GM18526 (cell line): Measurements from ENCODE around the gene PIP5K1B.

ENCODE experiments used
- POLR2A ChIP-seq: IDR thresholded peaks from 3 replicates; pipeline ENCODE4 v1.6.1; 2011; ENCODE audit not compliant: insufficient read length; ENCODE audit errors: extremely low read depth

PIP5K1B gene

DNA sequence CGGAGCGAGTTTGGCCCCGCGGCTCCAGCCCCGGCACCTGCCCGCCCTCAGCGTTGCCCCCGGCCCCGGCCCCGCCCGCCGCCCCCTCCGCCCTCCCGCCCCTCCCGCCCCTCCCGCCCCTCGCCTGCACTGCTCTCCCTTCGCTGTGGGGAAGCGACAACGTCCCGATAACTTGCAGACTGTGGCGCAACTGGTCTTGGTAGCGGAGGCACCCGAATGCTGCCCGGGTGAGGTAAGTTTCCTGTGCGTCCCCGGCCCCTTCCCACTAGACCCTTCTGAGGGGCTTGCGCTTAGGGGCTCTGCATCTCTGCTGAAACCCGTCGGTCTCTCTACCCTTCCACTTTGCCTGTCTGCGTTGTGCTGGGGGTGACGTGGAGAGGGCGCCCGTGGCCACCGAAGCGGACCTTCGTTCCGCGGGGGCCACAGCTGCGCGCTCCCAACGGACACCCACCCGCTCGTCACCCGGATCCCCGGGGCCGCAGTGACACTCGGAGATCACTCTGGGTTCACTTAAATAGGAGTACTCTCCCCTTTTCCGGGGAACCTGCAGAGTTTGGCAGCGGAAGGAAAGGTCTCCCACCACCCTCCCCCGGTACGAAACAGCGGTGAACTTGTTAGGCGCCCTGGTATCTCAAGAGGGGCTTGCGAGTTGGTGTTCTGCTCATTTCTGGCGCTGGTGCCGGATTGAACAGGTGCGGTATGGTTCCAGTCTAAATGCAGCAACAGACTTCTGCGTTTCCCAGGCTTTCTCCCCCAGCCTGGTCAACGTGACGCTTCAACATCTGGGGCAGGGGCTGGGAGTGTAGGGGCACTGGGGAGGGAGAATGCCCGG lies 707 bp downstream of the PIP5K1B start:
- no peak for TF ChIP-seq POLR2A

DNA sequence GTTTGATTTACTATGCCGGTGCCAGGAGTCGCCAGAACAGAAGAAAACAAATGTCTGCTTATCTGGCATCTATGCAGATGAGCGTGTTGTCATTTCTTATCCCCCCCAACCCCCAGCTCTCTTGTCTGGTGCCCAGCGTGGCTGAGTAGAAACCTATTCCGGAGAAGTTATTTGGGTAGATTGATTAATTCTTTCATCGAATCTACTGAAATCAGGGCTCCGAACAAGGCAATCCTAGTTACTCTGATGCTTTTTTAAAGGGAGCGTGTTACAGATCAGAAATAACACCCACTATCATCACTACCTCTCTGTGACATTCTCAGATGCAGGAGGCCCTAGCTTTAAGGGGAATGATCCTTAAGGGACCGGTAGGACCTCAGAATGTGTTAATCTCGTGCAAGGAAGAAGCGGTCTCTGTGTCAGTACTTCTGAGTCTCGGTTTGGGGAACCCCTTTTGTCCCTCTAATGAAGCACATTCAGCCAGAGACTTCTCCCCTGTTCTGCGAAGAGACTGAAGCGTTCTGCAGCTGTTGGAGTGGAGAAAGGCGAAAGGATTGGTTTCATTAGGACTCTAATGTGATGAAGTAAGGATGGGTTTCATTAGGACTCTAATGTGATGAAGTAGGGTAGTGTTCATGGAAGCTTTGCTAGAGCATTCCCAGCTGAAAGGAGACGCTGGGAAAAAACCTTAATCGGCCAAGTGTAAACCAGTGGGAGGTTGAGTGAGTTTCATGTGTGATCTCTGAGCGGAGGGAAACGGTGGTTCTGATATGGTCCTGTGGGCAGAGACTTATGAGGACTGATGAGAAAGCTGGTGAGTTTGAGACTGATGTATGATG lies 1.5 kb downstream of the PIP5K1B start:
- no peak for TF ChIP-seq POLR2A

DNA sequence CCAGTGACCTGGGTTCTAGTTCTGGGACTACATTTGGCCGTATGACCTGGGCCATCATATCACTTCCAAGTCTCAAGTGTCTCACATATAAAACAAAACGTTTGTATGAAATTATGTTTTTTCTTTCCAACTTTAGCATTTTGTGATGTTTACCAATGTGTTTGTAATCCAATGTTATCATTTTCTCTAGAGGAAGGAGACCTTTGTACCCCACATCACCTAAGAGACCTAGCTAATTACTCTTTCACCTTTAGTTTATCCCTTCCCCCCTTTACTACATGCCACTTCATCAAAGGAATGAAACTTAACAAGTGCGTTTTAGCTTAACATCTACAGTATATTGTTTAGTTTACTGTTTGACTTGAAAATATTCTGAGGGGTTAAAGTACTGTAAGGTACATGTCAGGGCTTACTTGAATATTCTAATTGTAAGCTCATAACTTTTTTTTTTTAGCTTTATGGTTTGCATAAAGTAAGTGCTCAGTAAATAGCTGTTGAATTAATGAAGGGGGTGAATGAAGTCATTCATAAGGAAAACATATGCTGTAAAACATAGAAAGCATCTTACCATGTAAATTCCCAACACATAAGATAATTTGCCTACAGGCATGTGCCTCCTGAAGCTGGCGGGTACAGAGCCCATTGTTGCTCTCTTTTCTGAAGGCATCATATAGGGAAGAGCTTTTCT lies 2.9 kb downstream of the PIP5K1B start:
- TF ChIP-seq POLR2A, result no peak

DNA sequence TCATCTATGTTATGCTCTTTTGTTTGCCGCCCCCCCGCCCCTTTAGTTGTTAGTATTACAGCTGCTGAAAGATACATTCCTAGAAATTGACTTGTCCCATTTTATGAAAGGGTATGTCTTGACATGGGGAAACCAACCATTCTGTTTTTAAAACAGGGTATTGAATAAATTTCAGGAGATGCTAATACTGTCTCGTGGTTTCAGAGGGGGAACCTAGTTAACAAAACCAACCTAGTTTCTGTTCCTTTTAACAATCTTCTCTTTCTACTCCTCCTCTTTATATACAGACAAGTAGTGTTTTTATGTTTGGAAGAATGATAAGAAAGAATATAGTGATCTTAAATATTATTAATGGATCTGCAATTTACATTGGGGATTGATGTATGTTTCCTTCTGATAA lies 3.5 kb downstream of the PIP5K1B start:
- no peak for TF ChIP-seq POLR2A

DNA sequence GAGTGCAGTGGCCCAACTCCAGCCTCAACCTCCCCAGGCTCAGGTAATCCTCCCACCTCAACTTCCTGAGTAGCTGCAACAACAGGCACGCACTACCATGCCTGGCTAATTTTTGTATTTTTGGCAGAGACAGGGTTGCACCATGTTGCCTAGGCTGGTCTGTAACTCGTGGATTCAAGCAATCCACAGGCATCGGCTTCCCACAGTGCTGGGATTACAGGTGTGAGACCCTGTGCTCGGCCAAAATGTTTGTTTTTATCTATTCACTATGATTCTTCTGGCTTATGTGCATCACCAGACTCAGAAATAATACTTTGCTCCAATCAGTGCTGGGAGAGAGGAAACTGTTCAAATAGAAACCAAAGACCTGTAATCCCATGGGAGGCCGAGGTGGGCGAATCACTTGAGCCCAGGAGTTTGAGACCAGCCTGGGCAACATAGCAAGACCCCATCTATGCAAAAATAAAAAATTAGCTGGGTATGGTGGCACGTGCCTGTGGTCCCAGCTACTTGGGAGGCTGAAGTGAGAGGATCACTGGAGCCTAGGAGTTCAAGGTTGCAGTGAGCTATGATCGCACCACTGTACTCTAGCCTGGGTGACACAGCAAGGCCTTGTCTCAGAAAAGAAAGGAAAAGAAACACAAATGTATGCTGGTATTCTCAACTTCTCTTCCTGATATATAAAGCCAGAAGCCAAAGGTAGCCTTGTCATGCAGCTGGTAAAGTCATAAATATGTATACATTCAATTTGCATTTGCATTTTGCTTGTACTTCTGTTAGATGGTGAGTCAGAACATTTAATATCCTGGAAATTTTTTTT lies 4.5 kb downstream of the PIP5K1B start:
- no peak for TF ChIP-seq POLR2A

DNA sequence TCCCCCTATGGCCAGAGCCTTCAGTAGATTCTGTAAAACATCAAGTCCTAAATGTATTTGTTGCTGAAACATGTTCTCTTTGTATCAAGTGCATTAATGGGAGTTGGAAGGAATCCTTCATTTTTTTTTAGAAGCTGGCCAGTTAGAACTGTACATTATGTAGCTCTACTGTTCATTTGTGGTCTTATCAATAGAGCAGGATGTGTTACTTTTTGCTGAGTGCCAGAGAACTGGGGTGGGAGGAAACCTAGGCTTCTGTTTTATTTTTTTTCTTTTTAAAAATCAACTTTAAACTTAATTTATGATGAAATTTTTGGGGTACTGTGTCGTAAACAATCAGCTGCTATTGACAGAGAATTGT lies 5.1 kb downstream of the PIP5K1B start:
- TF ChIP-seq POLR2A, result no peak

DNA sequence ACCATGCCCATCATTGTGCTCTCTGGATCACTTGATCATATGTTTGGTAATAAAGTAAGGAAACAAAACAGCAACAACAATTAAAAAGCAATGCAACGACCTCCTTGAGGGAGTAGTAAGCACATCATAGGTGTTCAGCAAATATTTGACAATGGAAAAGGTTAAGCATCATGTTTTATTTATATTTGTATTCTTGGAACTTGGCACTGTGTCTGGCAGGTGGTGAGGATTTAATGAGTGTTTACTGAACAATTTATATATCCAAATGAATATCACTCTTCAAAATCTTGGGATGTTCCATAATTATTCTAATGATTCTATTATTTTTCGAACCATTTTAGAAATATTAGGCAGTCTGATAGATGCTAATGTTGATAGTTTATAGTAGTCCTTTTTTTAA lies 6.2 kb downstream of the PIP5K1B start:
- TF ChIP-seq POLR2A, result no peak

DNA sequence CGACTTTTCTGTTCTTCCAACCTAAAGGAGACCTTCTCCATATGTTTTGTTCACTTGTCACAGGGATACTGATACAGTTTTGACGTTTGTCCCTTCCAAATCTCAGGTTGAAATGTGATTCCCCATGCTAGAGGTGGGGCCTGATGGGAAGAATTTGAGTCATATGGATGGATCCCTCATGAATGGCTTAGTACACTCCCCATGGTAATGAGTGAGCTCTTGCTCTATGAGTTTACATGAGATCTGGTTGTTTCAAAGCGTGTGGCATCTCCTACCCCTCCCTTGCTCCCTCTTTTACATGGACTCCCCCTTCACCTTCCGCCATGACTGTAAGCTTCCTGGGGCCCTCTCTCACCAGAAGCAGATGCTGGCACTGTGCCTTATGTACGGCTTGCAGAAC lies 6.9 kb downstream of the PIP5K1B start:
- TF ChIP-seq POLR2A, result no peak

DNA sequence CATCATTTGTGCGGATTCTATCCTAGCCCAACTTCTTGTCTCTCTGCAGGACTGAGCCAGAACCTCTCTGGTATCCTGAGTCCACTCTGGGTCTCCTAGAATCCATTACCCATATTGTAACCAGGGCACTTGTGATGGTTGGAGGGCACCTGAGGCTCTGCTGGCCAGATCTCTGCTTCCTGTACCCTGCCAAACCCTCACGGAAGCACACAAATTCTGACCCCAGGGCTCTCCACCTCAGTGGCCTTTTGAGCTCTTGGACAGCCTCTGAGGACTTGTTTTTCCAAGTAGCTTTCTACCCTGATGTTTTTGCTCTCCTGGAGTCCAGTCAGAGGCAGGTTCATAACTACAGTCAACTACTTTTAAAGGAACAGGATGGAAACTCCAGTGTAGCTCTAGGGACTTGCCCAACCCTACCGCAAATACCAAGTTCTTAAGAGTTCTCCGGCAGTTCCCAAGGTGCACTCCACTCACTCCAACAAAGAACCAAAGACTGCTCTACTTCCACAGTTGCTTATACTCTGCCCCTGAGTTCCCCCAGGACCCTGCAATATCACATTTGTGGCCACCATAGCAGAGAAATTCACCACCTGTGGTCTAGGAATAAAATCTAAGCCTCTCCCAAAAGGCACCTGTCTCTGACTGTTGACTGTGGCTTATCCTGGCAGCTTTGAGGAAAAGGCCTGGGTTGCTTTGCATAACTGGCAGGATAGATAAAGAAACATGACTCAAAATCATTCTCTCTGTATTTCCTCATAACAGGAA lies 9.6 kb downstream of the PIP5K1B start:
- TF ChIP-seq POLR2A, result no peak

DNA sequence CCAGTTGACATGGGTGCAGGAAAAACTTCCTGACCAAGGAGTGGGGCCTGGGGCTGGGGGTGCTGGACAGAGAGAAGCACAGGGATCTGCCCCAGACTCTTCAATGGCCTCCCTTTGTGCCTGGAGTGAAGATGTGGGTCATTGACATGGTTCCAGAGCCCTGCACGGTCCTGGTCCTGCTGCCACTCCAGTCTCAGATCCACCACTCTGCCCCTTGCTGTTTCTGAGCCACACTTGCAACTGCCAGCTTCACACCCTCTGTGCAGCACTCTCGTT lies 10.1 kb downstream of the PIP5K1B start:
- TF ChIP-seq POLR2A, result no peak

DNA sequence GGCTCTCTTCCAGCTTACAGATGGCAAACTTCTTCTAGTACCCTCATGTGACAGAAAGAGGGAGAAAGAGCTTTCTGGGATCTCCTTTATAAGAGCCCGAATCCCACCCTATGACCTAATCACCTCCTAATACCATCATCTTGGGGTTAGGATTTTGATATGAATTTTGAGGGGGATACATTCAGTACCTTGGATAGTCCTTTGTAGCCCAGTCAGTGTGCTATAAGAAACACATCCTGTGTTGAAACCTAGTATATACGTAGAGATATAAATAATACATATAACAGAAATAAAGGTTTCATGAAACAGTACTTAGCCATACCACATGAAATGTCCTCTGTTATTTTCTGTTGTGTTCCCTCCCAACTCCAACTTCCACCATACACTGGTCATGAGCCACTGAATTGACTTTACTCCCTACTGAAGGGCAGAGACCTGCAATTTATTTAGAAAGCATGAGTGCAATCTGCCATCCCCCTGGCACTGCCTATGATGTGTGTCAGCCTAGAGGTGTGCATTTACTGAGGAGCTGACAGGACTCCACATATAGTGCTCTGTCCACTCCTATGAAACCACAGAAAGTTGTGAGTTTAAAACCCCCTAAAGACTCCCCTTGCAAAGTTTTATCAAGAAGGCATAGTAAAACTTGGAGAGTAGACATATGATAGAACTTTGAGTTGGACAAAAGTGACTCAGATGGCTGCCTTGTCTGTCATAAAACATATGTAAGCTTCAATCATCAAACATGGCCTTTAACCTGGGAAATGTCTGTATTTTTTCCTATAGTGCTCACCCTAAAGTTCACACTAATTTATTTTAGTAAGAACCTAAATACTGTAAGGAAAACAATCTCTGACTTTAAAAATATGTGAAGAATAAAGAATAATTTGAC lies 12.8 kb downstream of the PIP5K1B start:
- TF ChIP-seq POLR2A, result no peak

DNA sequence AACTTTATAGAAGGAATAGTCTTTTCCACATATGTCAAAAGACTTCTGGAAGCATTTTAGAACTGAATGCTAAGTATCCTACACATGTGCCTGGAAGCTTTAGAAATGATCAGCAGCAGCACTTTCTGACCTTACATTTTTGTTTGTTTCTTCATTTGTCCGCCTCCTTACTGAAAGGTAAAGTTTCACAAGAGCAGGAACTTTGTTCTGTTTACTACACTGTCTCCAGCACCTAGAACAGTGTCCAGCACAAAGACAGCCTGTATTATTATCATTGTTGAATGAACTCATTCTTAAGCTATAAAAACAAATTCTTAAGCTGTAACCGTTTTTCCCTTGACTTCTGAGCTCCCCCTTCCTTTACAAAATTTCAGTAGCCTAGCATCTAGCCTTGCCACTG lies 14.8 kb downstream of the PIP5K1B start:
- no peak for TF ChIP-seq POLR2A

DNA sequence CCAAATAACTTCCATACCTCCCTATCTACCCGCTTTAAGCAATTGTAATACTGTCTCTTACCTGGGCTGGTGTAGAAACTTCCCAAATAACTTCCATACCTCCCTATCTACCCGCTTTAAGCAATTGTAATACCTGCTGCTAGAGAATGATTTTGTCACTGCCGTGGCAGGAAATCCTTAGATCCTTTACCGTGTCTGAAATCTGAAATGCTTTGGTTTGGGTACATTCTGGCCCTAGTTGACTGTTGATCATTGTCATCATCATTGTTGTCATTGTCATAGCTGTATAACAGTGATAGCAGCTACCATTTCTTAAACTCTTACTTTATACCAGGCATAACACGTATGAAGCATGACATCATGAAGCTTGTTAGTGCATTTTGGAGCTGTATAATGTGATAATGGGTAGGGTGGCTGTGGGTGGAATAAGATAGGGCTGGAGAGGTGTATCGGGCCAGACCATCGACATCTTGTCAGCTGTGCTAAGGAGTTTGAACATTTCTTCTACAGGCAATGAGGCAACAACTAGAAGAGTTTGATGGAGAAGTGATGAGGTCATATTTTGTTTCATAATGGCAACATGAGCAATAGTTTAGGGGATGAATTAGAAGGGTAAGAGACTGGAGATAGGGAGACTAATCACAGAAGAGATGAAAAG lies 15.7 kb downstream of the PIP5K1B start:
- no peak for TF ChIP-seq POLR2A

DNA sequence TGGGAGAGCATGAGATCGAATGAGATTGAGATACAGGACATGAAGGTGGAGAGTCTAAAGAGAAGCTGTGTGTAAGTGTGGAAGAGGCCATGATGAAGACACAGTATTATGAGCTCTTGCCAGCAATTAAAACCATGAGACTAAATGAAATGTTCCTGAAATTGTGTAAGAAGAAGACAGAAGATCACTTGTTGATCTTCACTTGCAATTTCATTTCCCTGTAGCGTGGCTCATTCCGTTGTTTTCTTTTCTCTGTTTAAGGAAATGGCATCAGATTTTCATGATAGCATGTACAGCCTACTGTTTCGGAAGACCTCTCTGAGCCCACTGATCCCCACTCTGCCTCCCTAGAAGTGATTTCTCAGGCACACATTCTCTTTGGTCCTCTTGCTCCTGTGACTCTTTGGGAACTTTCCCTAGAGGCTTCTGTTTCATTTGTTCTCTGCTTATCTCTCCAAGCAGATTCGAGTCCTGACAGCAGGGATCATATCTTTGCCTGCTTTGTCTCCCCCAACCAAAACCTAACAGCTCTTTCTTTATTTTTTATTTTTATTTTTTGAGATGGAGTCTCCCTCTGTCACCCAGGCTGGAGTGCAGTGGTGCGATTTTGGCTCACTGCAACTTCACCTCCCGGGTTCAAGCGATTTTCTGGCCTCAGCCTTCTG lies 16.8 kb downstream of the PIP5K1B start:
- no peak for TF ChIP-seq POLR2A
